ES-I3 (cell line): Measurements from ENCODE around the gene TBC1D4.

ENCODE experiments used
- H3K36me3 ChIP-seq: 2 replicates; pipeline ENCODE4 v1.6.1; 2013; ENCODE audit warnings: mild to moderate bottlenecking, low read length, control low read depth, moderate library complexity; ENCODE audit not compliant: insufficient read depth
- H3K4me1 ChIP-seq: 2 replicates; pipeline ENCODE4 v1.6.1; 2013; ENCODE audit warnings: mild to moderate bottlenecking, control low read depth, low read length; ENCODE audit not compliant: insufficient read depth
- H3K9ac ChIP-seq: 2 replicates; pipeline ENCODE4 v1.6.1; 2013; ENCODE audit warnings: low read depth, mild to moderate bottlenecking, low read length, moderate library complexity
- H3K9me3 ChIP-seq: 2 replicates; pipeline ENCODE4 v1.6.1; 2013; ENCODE audit warnings: mild to moderate bottlenecking, low read length, moderate library complexity; ENCODE audit not compliant: control insufficient read depth, insufficient read depth

TBC1D4 gene

DNA sequence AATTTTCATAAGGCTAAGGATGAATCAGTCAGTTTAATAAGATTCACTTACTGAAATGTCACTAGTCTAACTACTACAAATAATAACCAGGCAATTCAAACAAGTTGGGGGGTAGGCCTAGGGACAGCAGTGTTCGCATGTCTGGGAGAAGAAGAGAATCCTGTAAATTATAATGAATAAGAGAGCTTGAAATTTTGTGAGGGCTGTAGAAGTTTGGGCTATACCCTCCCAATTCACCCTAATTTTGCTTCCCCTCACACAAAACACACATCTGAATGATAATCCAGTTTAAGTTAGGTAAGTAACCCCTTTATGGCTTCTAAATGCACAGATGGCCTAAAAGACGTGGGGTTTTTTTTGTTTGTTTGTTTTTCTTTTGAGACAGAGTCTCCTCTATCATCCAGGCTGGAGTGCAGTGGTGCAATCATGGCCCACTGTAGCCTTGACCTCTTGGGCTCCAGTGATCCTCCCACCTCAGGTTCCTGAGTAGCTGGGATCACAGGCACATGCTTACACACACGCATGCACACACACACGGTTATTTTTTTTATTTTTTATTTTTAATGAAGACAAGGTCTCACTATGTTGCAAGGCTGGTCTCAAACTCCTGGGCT, 69.9 kb downstream of the TBC1D4 start:
- no peaks in the 10 kb centered on the region for H3K9me3 ChIP-seq
- H3K36me3 ChIP-seq, result no peaks in the 10 kb centered on the region
- H3K4me1 ChIP-seq, result 0 out of 2 replicates have a peak, but pooled peaks cover 3% of the 10 kb centered on the region
- no peak overlapping the region for H3K9ac ChIP-seq

DNA sequence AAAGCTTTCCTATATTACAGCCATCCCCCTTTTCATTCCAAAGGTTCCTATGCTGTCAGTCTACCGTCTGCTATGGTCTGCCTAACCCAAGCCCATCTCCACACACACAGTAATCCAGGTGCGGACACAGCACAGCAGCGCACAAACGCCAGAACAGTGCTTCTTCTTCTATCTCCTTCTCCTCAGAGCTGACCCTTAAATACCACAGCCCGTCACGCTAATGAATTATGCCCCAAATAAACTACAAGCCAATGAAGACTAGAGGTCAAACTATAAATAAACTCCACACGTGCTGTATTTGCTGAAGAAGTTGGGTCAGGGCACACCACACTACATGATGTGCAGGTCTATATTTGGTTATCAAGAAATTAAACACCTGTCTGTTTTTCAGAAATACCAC, 71.8 kb downstream of the TBC1D4 start:
- Histone ChIP-seq H3K9me3 (no peaks in the 10 kb centered on the region), H3K9ac (no peak overlapping the region), H3K36me3 (no peaks in the 10 kb centered on the region), H3K4me1 (no peaks in the 10 kb centered on the region)

- no peaks in the 10 kb centered on the region for H3K36me3 ChIP-seq
- H3K9ac ChIP-seq, result no peak overlapping the region
- no peaks in the 10 kb centered on the region for H3K9me3 ChIP-seq
- no peaks in the 10 kb centered on the region for H3K4me1 ChIP-seq
These were observed 74.0 kb downstream of the TBC1D4 start for GRCh38 chr13:75407998-75408397.

GRCh38 chr13:75407473-75407872, 74.5 kb downstream of the TBC1D4 start:
- Histone ChIP-seq H3K9me3 (no peaks in the 10 kb centered on the region), H3K36me3 (no peaks in the 10 kb centered on the region), H3K9ac (no peak overlapping the region), H3K4me1 (no peaks in the 10 kb centered on the region)

- no peaks in the 10 kb centered on the region for H3K36me3 ChIP-seq
- no peaks in the 10 kb centered on the region for H3K4me1 ChIP-seq
- H3K9ac ChIP-seq, result no peak overlapping the region
- H3K9me3 ChIP-seq, result no peaks in the 10 kb centered on the region
These were observed 75.8 kb downstream of the TBC1D4 start for GRCh38 chr13:75405976-75406703.

GRCh38 chr13:75404726-75405125, 77.2 kb downstream of the TBC1D4 start:
- Histone ChIP-seq H3K9ac (no peak overlapping the region), H3K36me3 (no peaks in the 10 kb centered on the region), H3K9me3 (no peaks in the 10 kb centered on the region), H3K4me1 (no peaks in the 10 kb centered on the region)

DNA sequence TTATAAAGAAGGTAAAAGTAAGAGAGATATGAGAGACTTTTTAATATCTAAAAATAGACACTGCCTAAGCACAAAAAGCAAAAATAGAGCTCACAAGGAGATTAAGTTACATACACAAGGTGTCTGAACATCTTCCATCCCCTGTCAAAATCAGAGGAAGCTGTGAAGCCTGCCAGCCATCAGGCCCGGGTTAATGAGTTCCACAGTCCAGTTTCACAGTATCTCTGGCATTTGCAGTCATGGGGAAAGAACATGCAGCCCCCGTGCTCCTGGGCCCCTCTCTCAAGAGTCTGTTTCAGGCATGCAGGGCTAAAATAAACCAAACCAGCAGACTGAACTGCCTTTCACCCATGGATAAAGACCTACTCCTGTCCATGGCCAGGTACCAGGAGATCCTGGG, 79.2 kb downstream of the TBC1D4 start:
- H3K4me1 ChIP-seq, result no peaks in the 10 kb centered on the region
- H3K9me3 ChIP-seq, result no peaks in the 10 kb centered on the region
- H3K36me3 ChIP-seq, result no peaks in the 10 kb centered on the region
- H3K9ac ChIP-seq, result no peak overlapping the region

- 0 out of 2 replicates have a peak, but pooled peaks cover 4% of the 10 kb centered on the region for H3K9me3 ChIP-seq
- no peaks in the 10 kb centered on the region for H3K4me1 ChIP-seq
- no peaks in the 10 kb centered on the region for H3K36me3 ChIP-seq
- H3K9ac ChIP-seq, result no peak overlapping the region
These were observed 81.2 kb downstream of the TBC1D4 start for GRCh38 chr13:75400775-75401174.

- 0 out of 2 replicates have a peak, but pooled peaks cover 4% of the 10 kb centered on the region for H3K9me3 ChIP-seq
- no peaks in the 10 kb centered on the region for H3K4me1 ChIP-seq
- no peak overlapping the region for H3K9ac ChIP-seq
These were observed 82.1 kb downstream of the TBC1D4 start for GRCh38 chr13:75399879-75400217.

GRCh38 chr13:75399168-75399878, 82.6 kb downstream of the TBC1D4 start:
- H3K9ac ChIP-seq, result no peak overlapping the region
- 0 out of 2 replicates have a peak, but pooled peaks cover 4% of the 10 kb centered on the region for H3K9me3 ChIP-seq
- no peaks in the 10 kb centered on the region for H3K36me3 ChIP-seq
- no peaks in the 10 kb centered on the region for H3K4me1 ChIP-seq

More at GRCh38 chr13:75399879-75400217, 82.1 kb downstream of the TBC1D4 start:
- no peaks in the 10 kb centered on the region for H3K36me3 ChIP-seq

- Histone ChIP-seq H3K4me1 (no peaks in the 10 kb centered on the region), H3K36me3 (no peaks in the 10 kb centered on the region), H3K9ac (no peak overlapping the region), H3K9me3 (0 out of 2 replicates have a peak, but pooled peaks cover 4% of the 10 kb centered on the region)
These were observed 83.9 kb downstream of the TBC1D4 start for GRCh38 chr13:75398072-75398471.

GRCh38 chr13:75395901-75396300, 86.1 kb downstream of the TBC1D4 start:
- H3K36me3 ChIP-seq, result no peaks in the 10 kb centered on the region
- no peaks in the 10 kb centered on the region for H3K4me1 ChIP-seq
- no peak overlapping the region for H3K9ac ChIP-seq
- H3K9me3 ChIP-seq, result 0 out of 2 replicates have a peak, but pooled peaks cover 4% of the 10 kb centered on the region

DNA sequence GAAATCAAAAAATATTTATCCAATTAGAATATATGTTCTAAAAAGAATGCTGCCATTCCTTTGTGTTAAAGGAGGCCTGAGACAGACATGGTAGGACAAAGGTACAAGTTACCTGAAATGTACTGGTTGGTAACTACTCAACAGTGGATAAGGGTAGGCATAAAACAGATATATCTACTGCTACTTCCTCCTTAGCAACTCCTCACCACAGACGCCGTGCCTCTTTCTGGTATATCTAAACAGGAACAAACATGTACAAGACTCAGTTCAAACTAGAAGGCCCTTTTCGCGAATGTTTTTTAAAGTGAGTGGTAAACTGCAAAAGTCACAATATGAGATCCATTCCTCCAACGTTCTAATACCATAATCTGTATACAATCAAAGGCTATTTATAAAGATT, 86.9 kb downstream of the TBC1D4 start:
- H3K4me1 ChIP-seq, result no peaks in the 10 kb centered on the region
- 0 out of 2 replicates have a peak, but pooled peaks cover 4% of the 10 kb centered on the region for H3K9me3 ChIP-seq
- H3K9ac ChIP-seq, result no peak overlapping the region
- no peaks in the 10 kb centered on the region for H3K36me3 ChIP-seq

DNA sequence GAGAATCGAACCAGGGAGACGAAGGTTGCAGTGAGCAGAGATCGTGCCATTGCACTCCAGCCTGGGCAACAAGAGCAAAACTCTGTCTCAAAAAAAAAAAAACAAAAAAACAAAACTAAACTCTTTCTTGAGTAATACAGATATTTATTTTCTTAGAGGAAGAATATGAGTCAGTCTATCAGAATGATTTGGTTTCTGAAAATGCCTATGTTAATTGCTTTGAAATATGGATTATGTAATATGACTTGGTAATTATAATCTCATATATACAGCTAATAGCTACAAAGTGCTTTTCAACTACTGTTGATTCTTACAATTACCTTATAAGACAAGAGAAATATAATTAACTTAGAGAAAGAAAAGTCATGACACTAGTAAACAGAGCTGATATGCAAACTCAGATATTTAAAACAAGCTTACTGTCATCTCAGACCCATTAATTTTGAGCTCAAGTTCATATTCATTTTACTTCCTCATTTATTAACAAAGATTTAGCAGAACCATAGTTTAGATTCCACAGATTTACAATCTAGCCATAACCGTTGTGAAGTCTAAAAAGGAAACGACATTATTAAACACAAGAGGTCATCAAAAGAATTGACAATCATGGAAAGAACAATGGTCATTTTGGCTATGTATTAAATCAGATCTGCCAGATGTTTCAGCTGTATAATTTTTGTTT, 88.0 kb downstream of the TBC1D4 start:
- no peaks in the 10 kb centered on the region for H3K36me3 ChIP-seq
- no peak overlapping the region for H3K9ac ChIP-seq
- H3K4me1 ChIP-seq, result no peaks in the 10 kb centered on the region
- H3K9me3 ChIP-seq, result 0 out of 2 replicates have a peak, but pooled peaks cover 4% of the 10 kb centered on the region
